GM12875 (cell line): ENCODE measurements around the gene ZNF804B.
"Not testable (repeated sequence)": the region's sequence is repeated elsewhere in the genome, so short reads cannot be mapped to it uniquely, and the experiment has no call there.

Source experiments
- H3K4me3 ChIP-seq: one replicate; pipeline ENCODE4 v1.5.1; 2011; ENCODE audit warnings: low read depth, low read length, control low read depth
- TF ChIP-seq, protein P1 (sequence below): IDR thresholded peaks from 2 replicates; pipeline ENCODE4 v1.5.1; 2011; ENCODE audit warnings: low read depth, mild to moderate bottlenecking, control low read depth, inconsistent platforms, low read length, moderate library complexity, borderline replicate concordance; ENCODE audit not compliant: insufficient read depth

Gene ZNF804B

DNA sequence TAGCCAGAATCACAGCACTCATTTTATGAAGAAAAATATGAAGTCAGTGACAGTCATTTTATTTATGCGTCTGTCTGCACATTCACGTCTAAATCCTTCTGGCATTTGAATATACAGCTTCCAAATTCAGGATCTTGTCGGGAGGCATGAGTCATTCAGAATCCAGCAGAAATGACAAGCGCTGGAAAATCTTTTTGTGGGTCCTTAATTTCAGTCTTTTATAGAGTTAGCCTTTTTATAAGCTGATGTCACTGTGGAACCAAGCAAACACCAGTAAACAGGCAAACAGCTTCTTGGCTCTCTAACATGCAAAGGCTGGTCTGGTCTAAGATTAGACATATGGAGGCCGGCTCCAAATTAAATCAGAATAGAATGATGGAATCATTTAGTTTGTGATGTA is 424.2 kb downstream of the ZNF804B start:
- TF ChIP-seq, protein P1, sequence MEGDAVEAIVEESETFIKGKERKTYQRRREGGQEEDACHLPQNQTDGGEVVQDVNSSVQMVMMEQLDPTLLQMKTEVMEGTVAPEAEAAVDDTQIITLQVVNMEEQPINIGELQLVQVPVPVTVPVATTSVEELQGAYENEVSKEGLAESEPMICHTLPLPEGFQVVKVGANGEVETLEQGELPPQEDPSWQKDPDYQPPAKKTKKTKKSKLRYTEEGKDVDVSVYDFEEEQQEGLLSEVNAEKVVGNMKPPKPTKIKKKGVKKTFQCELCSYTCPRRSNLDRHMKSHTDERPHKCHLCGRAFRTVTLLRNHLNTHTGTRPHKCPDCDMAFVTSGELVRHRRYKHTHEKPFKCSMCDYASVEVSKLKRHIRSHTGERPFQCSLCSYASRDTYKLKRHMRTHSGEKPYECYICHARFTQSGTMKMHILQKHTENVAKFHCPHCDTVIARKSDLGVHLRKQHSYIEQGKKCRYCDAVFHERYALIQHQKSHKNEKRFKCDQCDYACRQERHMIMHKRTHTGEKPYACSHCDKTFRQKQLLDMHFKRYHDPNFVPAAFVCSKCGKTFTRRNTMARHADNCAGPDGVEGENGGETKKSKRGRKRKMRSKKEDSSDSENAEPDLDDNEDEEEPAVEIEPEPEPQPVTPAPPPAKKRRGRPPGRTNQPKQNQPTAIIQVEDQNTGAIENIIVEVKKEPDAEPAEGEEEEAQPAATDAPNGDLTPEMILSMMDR, result no peak

DNA sequence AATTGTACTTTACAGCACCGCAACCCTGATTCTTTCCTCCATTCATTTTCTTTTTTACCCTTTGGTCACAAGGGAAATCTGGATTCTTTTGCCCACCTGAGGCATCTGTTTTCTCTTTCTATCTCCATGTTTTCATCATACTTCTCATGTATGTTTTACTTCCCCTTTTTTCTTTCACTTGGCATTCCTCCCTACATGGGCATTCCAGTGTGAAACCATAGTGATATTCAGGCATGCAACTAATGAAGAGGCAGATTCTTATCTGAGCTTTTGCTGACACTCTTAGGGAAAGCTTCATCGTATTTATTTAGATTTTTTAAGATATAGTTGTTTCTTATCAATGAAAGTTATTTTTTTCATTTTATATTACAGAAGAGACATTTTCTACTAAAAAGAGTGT is 441.3 kb downstream of the ZNF804B start:
- TF ChIP-seq, protein P1, result no peak
- H3K4me3 ChIP-seq, result no peak overlapping the region

More for the DNA sequence above, 424.2 kb downstream of the ZNF804B start:
- H3K4me3 ChIP-seq, result no peak overlapping the region

DNA sequence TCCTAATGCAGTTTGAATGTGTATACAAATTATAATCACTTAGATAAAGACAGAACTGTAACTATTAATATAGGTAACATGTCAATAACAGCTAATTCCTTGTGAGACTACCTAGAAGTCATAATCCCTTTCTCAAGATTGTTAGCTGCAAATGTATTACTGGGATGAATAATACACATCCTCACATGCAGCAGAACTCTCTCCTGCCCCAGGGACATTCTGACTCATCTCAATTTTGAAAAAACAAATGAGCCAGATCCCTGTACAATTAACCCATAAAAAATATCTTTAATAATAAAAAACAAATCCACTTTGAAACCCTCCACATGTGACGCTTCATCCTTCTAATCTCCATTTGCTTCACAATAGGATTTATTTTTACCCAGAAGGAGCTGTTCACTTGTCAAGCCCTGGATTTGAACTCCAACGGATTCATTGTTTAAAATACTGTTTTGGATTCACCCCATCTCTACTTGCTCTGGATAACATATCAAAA is 464.4 kb downstream of the ZNF804B start:
- TF ChIP-seq, protein P1, result no peak
- no peak overlapping the region for H3K4me3 ChIP-seq

DNA sequence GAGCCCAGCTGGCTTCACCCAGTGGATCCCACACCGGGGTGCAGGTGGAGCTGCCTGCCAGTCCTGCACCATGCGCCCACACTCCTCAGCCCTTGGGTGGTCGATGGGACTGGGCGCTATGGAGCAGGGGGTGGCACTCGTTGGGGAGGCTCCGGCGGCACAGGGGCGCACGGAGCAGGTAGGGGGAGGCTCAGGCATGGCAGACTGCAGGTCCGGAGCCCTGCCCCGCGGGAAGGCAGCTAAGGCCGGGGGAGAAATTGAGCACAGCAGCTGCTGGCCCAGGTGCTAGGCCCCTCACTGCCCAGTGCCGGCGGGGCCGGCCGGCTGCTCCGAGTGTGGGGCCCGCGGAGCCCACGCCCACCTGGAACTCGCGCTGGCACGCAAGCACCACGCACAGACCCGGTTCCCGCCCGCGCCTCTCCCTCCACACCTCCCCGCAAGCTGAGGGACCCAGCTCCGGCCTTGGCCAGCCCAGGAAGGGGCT is 469.2 kb downstream of the ZNF804B start:
- H3K4me3 ChIP-seq, result not testable (repeated sequence)

DNA sequence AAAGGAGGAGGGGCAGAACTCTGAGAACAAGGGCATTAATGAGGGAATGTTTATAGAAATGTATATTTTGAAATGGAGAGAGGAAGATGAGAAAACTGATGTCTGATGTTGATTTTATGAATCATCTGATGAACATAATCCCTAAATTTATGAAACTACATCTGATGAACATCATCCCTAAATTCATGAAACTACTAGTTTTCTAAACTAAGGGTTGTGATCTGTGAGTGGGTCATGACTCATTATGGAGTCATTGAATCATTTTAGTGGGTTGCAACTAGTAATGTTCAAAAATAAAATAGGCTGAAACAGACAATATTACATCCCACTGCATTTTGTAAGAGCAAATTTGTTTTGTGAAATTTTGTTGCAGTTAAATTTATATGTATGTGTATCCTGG is 478.7 kb downstream of the ZNF804B start:
- TF ChIP-seq, protein P1, result no peak
- H3K4me3 ChIP-seq, result no peak overlapping the region

- TF ChIP-seq, protein P1, result no peak
- H3K4me3 ChIP-seq, result no peak overlapping the region
Measured at GRCh38 chr7:89246196-89246595, 486.7 kb downstream of the ZNF804B start.

DNA sequence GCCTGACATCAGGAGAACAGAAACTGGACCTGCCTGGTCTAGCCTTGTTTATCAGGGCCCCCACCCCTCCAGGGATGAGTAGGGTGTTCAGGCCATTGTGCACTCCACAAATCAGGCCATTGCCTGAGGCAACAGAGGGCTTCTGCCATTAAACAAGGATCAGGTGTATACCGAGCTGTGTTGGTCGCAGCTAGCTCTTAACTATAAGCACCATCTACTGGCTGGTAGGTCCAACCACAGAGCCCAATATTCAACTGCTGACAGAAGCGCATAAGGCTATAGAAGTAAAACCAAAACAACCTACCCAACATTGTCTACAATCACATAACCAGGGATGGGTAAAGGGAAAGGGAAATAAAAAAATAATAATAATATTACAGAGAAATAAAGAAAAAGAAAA is 487.7 kb downstream of the ZNF804B start:
- TF ChIP-seq, protein P1, result no peak
- no peak overlapping the region for H3K4me3 ChIP-seq

DNA sequence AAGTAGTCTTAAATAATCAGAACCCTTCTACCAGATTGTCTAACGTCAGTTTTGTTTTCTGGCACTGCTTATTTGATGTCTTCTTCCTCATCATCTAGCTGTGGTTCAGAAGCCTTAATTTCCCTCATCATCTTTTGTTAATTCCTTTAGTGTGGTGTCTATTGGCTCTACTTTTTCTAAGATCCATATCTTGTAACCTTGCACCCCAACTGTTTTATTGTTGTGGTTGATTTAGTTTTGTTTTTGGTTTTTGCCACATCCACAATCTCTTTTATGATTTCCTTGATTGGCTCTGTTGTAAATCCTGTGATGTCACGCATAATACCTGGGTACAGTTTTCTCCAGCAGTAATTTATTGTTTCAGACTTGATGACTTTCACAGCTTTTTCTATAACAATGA is 499.6 kb downstream of the ZNF804B start:
- H3K4me3 ChIP-seq, result no peak overlapping the region
- TF ChIP-seq, protein P1, result no peak
